Thymus (tissue), 11 donors: ENCODE measurements around the gene POLDIP2. TPM values are rescaled to one million over a fixed set of nuclear protein-coding genes. Genes with fewer than 3 reads are reported as not detected.

Source experiments
- DNase-seq, 9 donors: peaks; one replicate each; pipeline ENCODE4 v3.0.0-alpha.2; 2013; ENCODE audit warnings: low spot score in 9 of 9, low read depth in 6 of 9, missing footprints in 1 of 9
- H3K27ac ChIP-seq, 2 donors: one replicate each; pipeline ENCODE4 v1.5.1; 2013; ENCODE audit warnings: control low read depth in 1 of 2, low read depth in 1 of 2, low read length in 1 of 2, mild to moderate bottlenecking in 1 of 2, moderate library complexity in 1 of 2
- H3K27me3 ChIP-seq, 2 donors: one replicate each; pipeline ENCODE4 v1.5.1; 2013; ENCODE audit warnings: low read length in 1 of 2; ENCODE audit not compliant: control insufficient read depth in 2 of 2, insufficient read depth in 1 of 2
- H3K36me3 ChIP-seq, 2 donors: one replicate each; pipeline ENCODE4 v1.5.1; 2013; ENCODE audit warnings: low read length in 1 of 2, mild to moderate bottlenecking in 1 of 2, moderate library complexity in 1 of 2; ENCODE audit not compliant: control insufficient read depth in 2 of 2, insufficient read depth in 2 of 2
- H3K4me1 ChIP-seq, 2 donors: one replicate each; pipeline ENCODE4 v1.5.1; 2013; ENCODE audit warnings: low read length in 2 of 2; ENCODE audit not compliant: control insufficient read depth in 2 of 2, insufficient read depth in 2 of 2
- H3K4me3 ChIP-seq, 2 donors: one replicate each; pipeline ENCODE4 v1.5.1; 2013; ENCODE audit warnings: low read length in 2 of 2, control low read depth in 1 of 2, mild to moderate bottlenecking in 1 of 2
- H3K9me3 ChIP-seq, 2 donors: one replicate each; pipeline ENCODE4 v1.5.1; 2013; ENCODE audit warnings: low read length in 1 of 2, mild to moderate bottlenecking in 1 of 2; ENCODE audit not compliant: control insufficient read depth in 2 of 2, insufficient read depth in 1 of 2
- WGBS: extraction: QIAGEN DNeasy Blood & Tissue Kit; methylation state at CpG from one replicate; pipeline ENCODE4 v1.1.7; 2013; 5-methylcytosine and 5-hydroxymethylcytosine counted together
- polyA plus RNA-seq: library from polyadenylated mRNA; stranded (reverse); fragments of 200-250 nt; gene quantifications from one replicate; pipeline ENCODE4 v1.2.3, GENCODE V29; 2013
- total RNA-seq: library from RNA; stranded (reverse); fragments of 120-200 nt; gene quantifications from one replicate; pipeline ENCODE4 v1.2.4, GENCODE V29; 2013
- donor health status: healthy.

POLDIP2 gene
- total and polyA plus RNA-seq, 2 donors, result 37.6 to 52.5 TPM

- H3K4me3 ChIP-seq, result no peak overlapping the region
- no peak for DNase-seq
- H3K4me1 ChIP-seq, result peaks cover 0 to 3% of the 10 kb centered on the region in 2 donors
- H3K27me3 ChIP-seq, result peaks cover 8 to 35% of the 10 kb centered on the region in 2 donors
- H3K27ac ChIP-seq, result no peak overlapping the region
- H3K36me3 ChIP-seq, result no peaks in the 10 kb centered on the region
- 44% methylated on average over 3 of the region's 3 CpGs for WGBS
- H3K9me3 ChIP-seq, result no peaks in the 10 kb centered on the region
Measured at GRCh38 chr17:28402224-28402630, 44.9 kb upstream of the POLDIP2 start.

DNA sequence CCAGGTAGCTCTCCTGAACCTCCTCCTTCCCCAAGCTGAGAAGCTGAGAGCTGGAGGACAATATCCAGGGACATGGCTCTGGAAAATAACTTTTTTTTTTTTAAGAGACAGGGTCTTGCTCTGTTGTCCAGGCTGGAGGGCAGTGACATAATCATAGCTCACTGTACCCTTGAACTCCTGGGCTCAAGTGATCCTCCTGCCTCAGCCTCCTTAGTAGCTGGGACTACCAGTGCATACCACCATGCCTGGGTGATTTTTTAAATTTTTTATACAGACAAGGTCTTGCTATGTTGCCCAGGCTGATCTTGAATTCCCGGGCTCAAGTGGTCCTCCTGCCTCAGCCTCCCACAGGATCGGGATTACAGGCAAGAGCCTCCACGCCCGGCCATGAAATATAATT lies 42.5 kb upstream of the POLDIP2 start:
- DNase-seq, result no peak
- no peaks in the 10 kb centered on the region for H3K4me1 ChIP-seq
- H3K36me3 ChIP-seq, result no peaks in the 10 kb centered on the region
- H3K27me3 ChIP-seq, result peaks cover 0 to 11% of the 10 kb centered on the region in 2 donors
- H3K9me3 ChIP-seq, result no peaks in the 10 kb centered on the region
- no peak overlapping the region for H3K4me3 ChIP-seq
- H3K27ac ChIP-seq, result no peak overlapping the region
- 95% methylated on average over 4 of the region's 4 CpGs for WGBS

DNA sequence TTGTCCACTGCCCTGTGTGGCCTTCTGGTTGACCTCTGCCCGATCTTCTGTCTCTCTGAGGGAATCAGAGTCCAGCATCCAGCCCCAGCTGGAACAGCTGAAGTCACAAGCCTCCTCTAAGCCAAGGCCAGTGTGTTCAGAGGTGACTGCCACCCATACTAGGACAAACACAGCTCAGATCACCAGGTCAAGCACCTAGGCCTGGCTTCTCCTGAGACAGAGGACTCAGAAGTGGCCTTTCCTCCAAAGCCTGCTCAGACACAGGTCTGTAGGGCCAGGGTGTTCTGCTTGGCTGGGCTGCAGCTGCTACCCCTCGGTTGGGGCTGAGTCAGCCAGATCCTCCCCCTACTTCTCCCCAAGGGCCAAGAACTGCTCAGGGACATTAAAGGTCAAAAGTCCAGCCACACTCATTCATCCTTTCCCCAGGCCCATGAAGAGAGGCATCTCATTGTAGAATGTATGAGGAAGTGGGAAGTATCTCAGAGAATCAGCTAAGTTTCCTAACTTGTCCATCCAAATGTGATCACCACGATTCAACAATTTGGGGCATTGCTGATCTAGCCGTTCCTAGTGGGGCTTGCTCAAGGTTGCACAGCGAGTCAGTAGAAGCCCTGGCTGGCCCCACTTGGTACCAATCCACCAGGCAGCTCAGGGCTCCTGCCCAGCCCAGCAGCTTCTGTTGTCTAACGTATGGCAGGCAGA lies 41.1 kb upstream of the POLDIP2 start:
- Histone ChIP-seq H3K4me3 (no peak overlapping the region), H3K9me3 (no peaks in the 10 kb centered on the region), H3K36me3 (no peaks in the 10 kb centered on the region), H3K27me3 (no peaks in the 10 kb centered on the region), H3K4me1 (no peaks in the 10 kb centered on the region), H3K27ac (no peak overlapping the region)
- DNase-seq, result no peak
- 90% methylated on average over 6 of the region's 6 CpGs for WGBS

DNA sequence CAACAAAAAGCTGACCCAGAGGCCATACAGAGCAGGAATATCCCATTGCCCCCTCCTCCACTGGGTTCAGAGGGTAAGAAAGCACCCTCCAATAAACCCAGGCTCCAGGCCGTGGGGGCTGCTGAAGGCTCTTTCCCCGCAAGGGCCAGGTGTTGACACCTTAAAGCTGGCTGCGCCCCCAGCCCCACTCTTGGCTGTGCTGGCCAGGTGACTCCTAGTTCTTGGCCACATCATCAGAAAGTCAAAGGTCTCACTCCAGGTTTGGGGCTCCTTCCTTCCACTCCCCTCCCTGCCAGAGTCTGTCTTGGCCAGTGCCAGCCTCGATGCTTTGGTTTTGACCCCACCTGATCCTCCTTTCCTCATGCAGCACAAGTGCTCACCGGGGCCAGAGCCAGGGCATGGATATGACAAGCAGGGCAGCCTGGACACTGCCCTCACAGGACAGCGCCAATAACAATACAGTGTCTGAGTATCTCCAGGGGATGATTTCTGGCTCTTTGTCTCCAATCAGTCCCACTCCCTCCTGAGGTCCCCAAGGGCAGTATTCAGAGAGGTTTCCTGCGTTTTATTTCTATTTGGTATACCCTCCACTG lies 40.5 kb upstream of the POLDIP2 start:
- no peaks in the 10 kb centered on the region for H3K4me1 ChIP-seq
- H3K36me3 ChIP-seq, result no peaks in the 10 kb centered on the region
- H3K27me3 ChIP-seq, result no peaks in the 10 kb centered on the region
- no peak overlapping the region for H3K27ac ChIP-seq
- H3K9me3 ChIP-seq, result no peaks in the 10 kb centered on the region
- DNase-seq, result no peak
- H3K4me3 ChIP-seq, result no peak overlapping the region
- 95% methylated on average over 7 of the region's 7 CpGs for WGBS

DNA sequence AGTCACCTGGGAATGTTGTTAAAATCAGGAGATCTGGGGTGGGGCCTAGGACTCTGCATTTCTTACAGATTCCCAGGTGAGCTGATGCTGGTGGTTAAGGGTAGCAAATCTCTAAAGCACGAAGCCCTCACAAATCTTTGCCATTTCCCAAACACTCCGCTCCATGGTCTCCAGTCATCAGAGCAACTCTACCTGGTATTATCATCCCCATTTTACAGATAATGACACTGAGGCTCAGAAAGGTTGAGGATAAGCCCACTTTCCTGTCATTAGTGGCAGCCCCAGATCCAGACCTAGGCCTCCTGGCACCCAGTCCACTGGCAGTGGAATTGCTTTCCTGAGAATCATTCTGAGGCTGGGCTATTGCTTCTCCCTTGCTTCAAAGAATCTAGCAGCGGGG lies 39.9 kb upstream of the POLDIP2 start:
- H3K27me3 ChIP-seq, result peaks cover 0 to 3% of the 10 kb centered on the region in 2 donors
- WGBS, result 94% methylated on average over 3 of the region's 3 CpGs
- no peak overlapping the region for H3K4me3 ChIP-seq
- no peaks in the 10 kb centered on the region for H3K9me3 ChIP-seq
- H3K4me1 ChIP-seq, result no peaks in the 10 kb centered on the region
- no peaks in the 10 kb centered on the region for H3K36me3 ChIP-seq
- DNase-seq, result no peak
- no peak overlapping the region for H3K27ac ChIP-seq

- H3K36me3 ChIP-seq, result no peaks in the 10 kb centered on the region
- H3K4me1 ChIP-seq, result no peaks in the 10 kb centered on the region
- H3K27me3 ChIP-seq, result peaks cover 0 to 3% of the 10 kb centered on the region in 2 donors
- H3K9me3 ChIP-seq, result no peaks in the 10 kb centered on the region
- 66% methylated on average over 6 of the region's 6 CpGs for WGBS
- H3K27ac ChIP-seq, result no peak overlapping the region
- DNase-seq, result no peak
- no peak overlapping the region for H3K4me3 ChIP-seq
Measured at GRCh38 chr17:28396635-28397239, 39.4 kb upstream of the POLDIP2 start.

DNA sequence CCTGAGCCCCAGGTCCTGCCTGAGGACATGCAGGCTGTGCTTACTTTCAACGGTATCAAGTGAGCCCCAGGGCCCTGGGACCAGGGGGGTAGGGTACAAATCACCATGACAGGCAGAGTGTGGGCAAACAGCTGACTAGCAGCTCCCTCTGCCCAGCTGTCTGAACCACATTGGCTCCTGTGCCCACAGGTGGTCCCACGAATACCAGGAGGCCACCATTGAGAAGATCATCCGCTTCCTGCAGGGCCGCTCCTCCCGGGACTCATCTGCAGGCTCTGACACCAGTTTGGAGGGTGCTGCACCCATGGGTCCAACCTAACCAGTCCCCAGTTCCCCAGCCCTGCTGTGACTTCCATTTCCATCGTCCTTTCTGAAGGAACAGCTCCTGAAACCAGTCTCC lies 38.6 kb upstream of the POLDIP2 start:
- H3K36me3 ChIP-seq, result no peaks in the 10 kb centered on the region
- no peak overlapping the region for H3K4me3 ChIP-seq
- DNase-seq, result no peak
- no peaks in the 10 kb centered on the region for H3K9me3 ChIP-seq
- no peaks in the 10 kb centered on the region for H3K4me1 ChIP-seq
- 88% methylated on average over 6 of the region's 6 CpGs for WGBS
- H3K27ac ChIP-seq, result no peak overlapping the region
- peaks cover 0 to 3% of the 10 kb centered on the region in 2 donors for H3K27me3 ChIP-seq

DNA sequence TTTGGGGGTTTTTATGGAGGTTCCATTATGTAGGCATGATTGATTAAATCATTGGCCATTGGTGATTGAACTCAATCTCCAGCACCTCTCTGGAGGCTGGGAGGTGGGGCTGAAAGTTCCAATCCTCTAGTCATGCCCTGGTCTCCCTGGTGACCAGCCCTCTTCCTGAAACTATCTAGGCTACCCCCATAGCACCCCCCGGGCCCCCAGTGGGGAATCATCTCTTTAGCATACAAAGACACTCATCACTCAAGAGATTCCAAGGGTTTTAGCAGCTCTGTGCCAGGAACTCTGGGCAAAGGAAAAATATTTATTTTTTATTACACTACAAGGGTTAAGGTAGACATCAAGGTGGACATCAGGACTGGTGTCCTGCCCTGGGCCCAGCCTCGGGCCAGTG lies 38.1 kb upstream of the POLDIP2 start:
- Histone ChIP-seq H3K4me1 (no peaks in the 10 kb centered on the region), H3K4me3 (no peak overlapping the region), H3K36me3 (no peaks in the 10 kb centered on the region), H3K9me3 (no peaks in the 10 kb centered on the region), H3K27ac (no peak overlapping the region), H3K27me3 (peaks cover 0 to 3% of the 10 kb centered on the region in 2 donors)
- DNase-seq, result no peak
- 89% methylated on average over 2 of the region's 2 CpGs for WGBS

DNA sequence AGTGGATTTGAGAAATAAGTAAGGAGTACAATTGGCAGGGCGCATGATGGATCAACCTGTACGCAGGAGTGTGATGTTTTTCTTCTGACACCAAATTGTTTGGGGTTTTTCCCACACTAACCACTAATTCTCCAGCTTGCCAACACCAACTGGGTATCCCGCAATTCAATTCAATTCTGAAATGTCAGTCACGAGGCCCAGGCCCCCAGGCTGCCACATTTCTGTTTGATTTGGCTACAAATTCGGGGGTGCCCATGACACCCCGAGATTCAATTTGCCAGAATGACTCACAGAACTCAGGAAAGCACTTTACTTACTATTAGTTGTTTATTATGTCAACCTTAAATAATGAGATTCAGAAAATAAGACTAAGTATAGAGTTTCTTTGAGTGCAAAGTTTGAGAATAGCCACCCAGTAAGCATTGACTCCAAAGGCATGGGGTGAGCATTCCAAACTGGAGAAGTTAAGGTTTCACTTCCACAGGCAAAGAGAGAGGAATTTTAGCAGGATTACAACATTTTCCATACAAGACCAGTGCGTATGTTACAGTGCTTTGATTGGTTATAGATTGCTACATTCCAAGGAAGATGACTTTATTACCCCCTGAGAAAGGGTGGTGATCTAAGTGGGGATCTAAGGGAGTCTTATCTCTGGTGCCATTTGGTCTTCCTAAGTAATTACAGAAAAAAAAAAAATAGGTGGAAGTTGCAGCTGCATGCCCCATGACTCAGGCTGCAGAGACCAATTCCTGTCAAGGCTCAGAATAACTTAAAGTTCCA lies 37.2 kb upstream of the POLDIP2 start:
- DNase-seq, result no peak
- H3K36me3 ChIP-seq, result no peaks in the 10 kb centered on the region

More for the DNA sequence above, 37.2 kb upstream of the POLDIP2 start:
- H3K4me3 ChIP-seq, result no peak overlapping the region
- no peaks in the 10 kb centered on the region for H3K4me1 ChIP-seq
- H3K27ac ChIP-seq, result no peak overlapping the region
- H3K9me3 ChIP-seq, result no peaks in the 10 kb centered on the region
- H3K27me3 ChIP-seq, result peaks cover 0 to 3% of the 10 kb centered on the region in 2 donors
- WGBS, result 96% methylated on average over 7 of the region's 7 CpGs
